Stimulated activated CD4-positive, alpha-beta T cell treated with anti-CD3 and anti-CD28 coated beads, Interleukin-4, amount 100 ng/mL, for 48 hours (primary cell): ENCODE measurements around the gene P3H1.
"Not testable (repeated sequence)": the region's sequence is repeated elsewhere in the genome, so short reads cannot be mapped to it uniquely, and the experiment has no call there.

ENCODE experiments used
- DNase-seq, 2 donors: peaks; one replicate each; pipeline ENCODE4 v3.0.0-alpha.2; 2020; ENCODE audit warnings: low read depth in 2 of 2

The P3H1 gene, protein sequence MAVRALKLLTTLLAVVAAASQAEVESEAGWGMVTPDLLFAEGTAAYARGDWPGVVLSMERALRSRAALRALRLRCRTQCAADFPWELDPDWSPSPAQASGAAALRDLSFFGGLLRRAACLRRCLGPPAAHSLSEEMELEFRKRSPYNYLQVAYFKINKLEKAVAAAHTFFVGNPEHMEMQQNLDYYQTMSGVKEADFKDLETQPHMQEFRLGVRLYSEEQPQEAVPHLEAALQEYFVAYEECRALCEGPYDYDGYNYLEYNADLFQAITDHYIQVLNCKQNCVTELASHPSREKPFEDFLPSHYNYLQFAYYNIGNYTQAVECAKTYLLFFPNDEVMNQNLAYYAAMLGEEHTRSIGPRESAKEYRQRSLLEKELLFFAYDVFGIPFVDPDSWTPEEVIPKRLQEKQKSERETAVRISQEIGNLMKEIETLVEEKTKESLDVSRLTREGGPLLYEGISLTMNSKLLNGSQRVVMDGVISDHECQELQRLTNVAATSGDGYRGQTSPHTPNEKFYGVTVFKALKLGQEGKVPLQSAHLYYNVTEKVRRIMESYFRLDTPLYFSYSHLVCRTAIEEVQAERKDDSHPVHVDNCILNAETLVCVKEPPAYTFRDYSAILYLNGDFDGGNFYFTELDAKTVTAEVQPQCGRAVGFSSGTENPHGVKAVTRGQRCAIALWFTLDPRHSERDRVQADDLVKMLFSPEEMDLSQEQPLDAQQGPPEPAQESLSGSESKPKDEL

DNA sequence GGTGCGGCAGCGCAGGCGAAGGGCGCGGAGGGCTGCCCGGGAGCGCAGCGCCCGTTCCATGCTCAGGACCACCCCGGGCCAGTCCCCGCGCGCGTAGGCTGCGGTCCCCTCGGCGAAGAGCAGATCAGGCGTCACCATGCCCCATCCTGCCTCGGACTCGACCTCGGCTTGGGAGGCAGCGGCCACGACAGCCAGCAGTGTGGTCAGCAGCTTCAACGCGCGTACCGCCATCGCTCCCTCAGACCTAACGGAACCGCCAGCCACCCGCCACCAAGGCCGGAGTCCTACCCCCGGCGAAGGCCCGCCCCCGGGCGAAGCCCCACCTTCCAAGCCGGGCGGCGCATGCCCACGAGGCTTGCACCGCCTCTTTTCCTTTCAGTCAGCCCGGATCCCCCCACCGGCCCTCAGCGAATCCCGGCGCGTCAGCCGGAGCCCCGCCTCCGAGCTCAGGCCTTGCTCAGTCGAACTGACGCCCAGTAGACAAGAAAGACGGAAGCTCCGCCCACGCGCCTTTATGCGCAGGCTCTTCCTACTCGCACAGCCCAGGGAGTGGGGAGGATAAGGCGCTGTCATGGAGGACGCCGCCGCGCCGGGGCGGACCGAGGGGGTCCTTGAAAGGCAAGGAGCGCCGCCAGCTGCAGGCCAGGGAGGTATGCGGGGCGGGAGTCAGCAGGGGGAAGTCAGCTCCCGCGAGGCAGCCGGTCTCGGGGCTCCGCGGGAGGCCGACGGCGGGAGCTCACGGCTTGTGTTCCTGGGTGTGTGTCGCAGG, at the start of gene P3H1, which contains the start of gene C1orf50:
Gene P3H1, minus strand, starts transcription at position 288 of the 769 bp plus-strand sequence. Its CDS starts 57 bp downstream, at position 231.
Gene C1orf50, plus strand, starts transcription at position 509 of the 769 bp plus-strand sequence. Its CDS starts 63 bp downstream, at position 572.
- DNase-seq = peak; percentile 99 to 100

DNA sequence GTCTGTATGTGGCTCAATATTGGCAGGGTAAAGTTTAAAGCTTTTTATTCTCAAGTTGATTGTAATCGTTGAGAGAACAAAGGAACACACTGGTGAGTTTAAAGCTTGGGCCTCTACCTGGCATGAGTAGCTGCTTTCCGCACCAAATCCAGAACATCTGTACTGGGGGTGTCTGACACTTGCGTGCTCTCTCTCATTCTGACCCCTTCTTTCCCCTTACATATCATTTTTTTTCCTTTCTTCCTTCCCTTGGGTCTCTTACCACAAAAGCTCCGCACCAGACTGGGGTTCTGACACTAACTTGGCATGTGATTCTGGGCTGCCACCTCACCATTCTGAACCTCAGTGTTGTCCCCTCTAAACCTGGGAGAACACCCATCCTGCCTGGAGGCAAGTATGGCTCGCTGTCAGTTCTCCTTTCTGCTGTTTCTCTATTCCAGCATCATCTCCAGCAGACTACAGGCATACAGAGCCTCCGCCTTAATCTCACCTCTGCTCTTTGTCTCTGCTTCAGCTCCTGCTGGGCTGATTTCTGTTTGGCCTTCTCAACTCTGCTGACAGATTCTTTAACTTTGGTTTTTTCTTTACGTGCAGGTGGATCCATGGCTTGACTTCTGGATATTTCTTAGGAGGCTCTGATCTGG, 49.2 kb upstream of the P3H1 start:
- DNase-seq = no peak

DNA sequence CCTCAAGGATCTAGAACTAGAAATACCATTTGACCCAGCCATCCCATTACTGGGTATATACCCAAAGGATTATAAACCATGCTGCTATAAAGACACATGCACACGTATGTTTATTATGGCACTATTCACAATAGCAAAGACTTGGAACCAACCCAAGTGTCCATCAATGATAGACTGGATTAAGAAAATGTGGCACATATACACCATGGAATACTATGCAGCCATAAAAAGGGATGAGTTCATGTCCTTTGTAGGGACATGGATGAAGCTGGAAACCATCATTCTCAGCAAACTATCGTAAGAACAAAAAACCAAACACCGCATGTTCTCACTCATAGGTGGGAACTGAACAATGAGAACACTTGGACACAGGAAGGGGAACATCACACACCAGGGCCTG, 48.0 kb upstream of the P3H1 start:
- not testable (repeated sequence) for DNase-seq

DNA sequence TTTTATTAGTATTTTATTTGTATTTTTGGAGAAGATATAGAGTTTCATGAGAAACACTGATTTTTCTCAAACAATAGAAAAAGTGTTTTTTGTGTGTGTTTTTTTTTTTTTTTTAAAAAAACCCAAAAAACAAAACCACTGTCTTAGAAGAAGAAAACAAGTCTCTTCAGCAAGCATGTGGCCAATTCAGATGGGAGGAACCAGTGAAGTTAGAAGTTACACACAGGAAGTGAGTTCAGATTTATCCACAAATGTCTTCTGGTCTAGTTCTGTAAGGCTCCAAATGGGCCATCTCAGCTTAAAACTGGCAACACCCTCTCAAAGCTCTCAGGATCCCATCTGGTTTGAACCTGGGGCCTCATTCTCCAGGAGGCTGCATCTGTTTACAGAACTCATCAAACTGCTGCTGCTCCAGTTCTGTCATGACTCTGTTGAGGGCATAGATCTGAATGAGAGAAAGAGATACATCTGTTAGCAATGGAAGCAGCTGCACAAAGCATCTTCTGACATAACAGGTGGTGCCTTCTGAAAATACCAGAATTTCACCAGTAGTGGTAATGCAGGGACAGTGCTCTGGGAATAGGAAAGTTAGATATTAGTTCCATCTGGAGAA, 40.3 kb upstream of the P3H1 start:
- no peak for DNase-seq

DNA sequence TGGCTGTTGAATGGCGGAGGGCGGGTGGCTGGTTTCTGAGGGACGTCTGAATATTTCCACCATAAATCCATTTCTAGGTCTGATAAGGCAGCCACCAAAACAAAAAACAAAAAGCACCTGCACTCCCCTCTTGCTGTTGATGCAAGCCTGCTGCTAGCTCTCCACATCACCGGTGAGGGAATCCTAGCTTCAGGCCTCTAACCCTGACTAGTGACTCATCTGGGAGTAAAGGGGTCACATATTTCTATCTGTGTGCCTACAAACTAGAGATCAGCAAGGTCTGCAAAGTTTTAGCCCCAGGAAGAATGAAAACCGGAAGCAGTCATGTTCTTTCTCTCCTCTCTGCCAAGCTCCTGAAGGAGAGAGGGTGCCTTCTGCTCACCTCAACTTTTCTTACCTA, 39.8 kb upstream of the P3H1 start:
- no peak for DNase-seq

DNA sequence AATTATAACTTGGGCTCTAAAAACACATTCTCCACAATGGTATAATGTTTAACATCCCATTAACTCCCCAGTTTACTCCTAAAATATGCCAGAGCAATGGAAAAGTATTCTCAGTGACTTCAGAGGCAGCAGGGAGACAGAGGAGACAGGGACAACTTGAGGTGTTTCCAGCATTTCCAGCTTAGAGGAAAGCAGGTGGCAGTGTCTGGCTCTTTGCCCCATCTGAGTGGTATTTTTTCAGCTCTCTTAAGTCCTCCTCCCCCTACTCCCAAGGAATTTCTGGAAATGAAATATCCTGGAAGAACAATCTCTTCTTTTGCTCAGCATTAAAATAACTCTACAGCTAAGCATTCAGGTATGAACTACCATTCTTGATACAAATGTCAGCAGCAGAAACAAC, 39.3 kb upstream of the P3H1 start:
- DNase-seq = no peak

DNA sequence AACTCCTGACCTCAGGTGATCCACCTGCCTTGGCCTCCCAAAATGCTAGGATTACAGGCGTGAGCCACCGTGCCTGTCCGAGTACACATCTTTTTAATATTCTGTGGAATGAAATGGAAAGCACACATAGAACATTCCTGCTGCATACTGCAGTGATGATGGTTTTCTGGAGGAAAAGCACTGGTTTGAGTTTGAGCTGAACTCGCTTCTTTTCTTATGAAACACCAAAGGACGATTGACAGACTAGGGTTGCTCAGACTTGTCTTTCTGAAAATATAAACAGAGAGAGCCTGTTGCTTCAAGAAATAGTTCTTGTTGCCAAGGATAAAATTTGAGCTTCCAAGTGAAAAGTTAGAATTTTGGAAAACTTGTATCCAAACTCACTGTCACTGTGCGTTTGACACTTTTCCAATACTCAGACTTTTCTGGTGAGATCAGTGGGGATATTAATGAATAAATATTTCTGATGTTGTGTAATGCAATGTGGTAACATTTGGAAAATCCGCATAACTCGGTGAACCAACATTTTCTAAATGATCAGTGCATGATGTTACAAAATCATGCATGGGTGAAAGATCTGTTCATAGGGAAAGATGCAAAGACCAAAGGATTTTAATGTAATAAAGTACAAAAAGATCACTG, 35.1 kb upstream of the P3H1 start:
- no peak for DNase-seq

DNA sequence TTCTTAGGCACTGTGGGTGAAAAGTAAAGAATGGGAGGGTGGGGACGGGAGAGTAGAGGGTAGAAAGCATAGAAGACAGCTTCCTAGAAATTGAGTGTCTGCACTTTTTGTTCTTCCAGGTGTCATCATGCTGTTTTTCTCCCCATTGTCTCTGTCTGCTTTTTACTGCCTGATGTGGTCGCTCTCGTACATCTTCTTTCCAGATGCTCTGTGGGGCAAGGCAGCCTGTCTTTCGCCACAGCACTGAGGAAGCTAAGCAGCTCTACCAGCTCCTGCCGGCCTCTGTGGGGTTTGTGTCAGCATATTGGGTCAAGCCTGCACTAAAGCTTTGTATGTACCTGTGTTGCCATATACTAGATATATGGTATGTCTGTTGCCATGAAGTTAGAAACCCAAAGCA, 31.2 kb upstream of the P3H1 start:
- no peak for DNase-seq

DNA sequence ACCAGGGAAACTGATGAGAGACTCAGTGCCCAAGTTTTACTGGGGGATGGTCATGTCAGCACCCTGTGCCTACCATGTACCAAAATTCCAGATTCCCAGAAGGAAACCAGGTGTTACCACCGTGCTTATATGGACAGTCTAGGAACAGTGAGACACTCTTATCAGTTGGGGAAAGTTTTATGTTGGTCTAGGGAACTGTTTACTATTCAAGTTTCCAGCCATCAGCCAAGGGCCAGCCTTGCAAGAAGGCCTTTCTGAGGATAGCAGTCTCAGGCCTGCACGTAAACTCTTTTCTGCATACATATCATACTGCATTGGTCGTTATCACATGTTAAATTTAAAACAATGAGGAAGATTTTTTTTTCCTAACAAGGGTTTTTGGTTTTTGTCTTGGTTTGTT, 30.6 kb upstream of the P3H1 start:
- DNase-seq = no peak

DNA sequence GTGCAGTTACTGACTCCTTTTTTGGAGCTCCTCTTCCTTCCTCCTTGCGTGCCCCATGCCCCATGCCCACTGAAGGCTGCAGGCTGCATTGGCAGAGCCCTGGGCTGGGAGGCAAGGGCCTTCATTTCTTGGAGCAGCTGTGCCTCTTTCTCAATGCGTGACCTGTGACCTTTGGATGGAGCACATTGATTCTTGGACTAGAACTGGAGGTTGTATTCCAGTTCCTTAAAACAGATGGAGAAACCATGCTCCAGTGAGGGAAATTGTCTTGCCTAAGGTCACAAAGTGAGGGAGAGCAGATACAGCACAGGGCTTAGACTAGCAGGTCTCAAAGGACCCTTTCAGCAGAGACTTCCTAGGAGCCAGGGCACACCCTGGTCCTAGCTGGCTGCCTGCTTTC, 27.0 kb upstream of the P3H1 start:
- DNase-seq = no peak

DNA sequence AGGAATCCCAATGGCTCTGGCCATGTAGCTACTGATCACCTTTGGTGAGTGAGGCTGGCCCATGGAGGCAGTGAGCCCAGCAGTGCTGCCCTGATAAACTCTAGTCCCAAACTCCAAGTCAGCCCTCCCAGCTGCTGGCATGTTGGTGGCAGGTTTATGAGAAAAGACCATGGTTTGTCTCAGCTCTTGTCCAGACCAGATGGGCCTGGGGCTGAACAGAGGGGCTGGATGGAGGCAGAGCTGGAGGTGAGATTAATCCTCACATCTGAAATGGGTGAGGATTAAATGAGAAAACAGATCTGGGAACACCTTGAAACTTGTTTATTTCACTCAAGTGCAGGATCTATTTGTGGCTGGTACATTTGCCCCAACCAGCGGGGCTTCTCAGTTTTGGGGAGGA, 21.2 kb upstream of the P3H1 start:
- no peak for DNase-seq

DNA sequence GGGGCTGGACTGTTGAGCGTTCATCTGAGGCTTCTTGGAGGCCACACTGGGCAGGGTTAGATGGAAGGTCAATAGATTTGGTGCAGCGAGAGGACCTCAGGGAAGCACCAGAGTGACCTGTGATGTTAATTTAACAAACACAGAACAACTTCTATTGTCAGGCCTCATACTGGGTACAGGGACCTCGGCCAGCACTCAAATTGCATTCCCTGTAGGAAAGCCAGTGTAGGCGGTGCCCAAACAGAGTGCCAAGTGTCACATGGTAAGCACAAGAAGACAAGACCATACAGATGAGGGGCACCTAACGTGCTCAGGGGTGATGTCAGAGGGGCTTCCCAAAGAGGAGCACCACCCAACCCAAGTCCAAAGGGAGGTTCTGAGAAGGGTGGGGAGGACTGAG, 19.3 kb upstream of the P3H1 start:
- DNase-seq = no peak

DNA sequence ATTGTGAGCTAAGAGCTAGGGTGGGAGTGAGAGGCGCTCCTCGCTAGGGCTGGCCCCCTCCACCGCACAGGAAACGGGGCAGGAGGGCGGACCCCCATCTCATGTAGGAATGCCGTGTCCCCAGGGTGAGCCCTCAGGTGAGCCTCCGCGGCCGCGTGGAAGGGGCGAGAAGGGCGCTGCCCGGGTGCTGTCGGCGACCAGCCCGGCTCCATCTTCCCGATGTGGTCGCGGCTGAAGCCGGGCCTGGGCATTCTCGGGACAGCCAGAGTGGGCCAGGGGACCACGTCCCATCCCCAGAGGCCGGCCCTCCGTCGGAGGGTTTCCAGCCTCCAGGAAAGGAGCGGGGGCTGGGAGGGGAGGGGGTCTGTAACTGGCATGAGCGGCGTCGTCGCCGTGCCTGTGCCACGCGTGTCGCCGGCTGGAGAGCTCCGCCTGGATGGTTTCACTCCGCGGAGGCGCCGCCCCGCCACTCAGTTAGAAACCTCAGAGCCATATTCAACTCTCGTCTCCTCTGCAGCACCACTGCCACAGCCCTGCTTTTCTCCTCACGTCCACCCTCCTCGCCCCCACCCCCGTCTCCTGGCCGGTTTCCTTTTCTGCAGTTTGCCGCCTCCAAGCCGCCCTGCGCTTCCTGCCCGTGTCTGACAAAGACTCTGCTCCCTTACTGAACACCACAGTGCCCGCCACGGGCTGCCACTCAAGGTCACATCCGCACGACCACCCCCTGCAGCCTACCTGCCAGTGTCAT, 18.3 kb upstream of the P3H1 start, which contains the start of gene TMEM269:
Gene TMEM269, plus strand, starts transcription at position 46 of the 748 bp plus-strand sequence. CDS start 4,903 bp downstream, outside the sequence.
- DNase-seq = peak in 1 of 2 donors; percentile 20

DNA sequence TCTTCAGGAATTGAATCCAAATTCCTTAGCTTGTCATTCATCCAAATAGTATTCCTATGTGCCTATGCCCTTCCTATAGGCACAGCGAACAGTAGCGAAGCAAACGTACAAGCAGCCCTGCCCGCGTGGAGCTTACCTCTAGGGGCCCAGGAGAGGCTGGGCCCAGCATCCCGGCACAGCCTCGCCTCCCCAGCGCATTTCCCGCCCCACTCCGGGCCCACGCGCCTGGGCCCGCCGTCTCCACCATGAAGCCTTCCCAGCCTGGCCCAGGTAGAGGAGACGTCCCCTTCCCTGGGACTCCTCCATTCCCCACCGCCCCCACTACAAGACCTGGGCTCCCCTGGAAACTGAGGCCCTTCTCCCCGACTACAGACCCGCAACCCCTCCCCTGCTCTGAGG, 17.7 kb upstream of the P3H1 start:
- no peak for DNase-seq

DNA sequence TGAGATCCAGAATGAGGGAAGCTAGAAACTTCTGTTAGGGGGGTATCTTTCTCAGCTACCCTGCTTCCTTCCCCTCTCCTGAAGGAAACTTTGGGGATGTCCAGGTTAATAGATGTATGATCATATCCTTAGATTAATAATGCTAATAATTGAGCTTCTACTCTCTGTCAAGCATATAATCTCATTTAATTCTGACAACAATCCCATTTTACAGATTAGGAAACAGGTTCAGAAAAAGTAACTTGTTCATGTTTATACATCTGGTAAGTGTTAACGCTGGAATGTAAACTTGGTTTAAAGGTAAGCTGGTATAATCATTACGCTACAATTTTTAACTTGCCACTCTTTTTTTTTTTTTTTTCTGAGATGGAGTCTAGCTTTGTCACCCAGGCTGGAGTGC, 16.3 kb upstream of the P3H1 start:
- DNase-seq = no peak

DNA sequence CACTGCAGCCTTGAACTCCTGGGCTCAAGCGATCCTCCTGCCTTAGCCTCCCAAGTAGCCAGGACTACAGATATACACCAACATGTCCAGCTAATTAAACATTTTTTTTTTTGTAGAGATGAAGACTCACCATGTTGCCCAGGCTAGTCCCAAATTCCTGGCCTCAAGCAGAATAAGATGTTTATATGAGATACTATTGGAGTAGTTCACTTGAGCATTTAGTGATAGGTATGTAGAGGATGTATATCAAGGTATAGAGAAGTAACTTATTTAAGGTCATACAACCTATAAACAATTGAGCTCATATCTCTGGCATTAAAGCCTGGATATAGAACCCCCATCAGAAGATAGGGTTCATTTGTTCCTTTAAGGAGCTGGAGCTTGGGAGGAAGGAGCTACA, 13.3 kb upstream of the P3H1 start:
- no peak for DNase-seq

DNA sequence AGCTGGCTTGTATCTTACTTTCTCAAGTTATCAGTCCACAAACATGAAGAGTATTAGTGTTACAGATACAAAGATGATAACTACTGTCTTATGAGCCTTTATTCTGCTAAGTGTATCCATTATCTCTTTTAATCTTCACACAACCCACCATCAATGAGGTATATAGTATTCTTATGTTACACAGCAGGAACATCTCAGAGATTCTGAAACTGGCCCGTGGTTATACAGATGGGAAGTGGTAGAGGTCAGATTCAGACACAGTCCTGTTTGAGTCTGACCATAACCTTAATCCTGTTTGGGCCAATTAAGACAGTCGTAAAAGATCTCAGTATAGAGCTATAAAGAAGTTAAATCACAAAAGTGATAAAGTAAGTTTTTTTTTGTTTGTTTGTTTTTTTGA, 12.9 kb upstream of the P3H1 start:
- DNase-seq = no peak

DNA sequence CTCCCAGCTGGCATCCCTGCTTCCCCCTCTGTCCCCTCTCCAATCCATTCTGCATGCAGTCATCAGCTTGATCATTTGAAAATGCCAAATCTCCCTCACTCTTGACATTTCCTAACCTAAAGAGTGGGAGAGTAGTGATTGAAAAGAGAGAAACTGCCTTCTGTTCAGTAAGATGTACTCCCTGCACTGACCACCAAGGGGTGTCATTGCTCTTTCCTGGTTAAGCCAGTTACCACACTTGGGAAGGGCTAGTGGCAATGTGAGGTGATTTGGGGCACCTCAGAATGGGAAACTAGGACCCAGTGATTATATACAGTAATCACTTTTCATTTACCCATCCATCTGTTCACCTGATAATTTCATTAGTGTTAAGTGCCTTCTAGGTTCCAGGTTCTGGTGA, 11.0 kb upstream of the P3H1 start:
- no peak for DNase-seq

DNA sequence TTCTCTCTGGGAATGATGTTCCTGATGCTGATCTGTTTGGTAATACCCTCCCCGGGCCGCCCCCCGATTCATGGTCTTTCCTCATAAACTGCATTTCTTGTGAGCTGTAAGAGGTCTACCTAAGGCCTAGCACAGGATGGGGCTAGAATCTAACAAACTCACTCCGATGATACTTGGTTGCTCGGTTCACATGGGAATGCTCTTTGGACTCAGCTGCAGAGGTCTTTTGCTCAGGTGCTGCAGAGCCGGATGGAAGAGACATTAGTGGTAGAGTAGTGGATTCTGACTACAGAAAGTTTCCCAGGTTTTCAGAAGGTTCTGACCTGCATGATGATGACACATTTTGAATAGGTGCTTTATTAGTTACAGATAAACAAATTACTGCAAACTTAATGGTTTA, 9.7 kb upstream of the P3H1 start:
- no peak for DNase-seq

DNA sequence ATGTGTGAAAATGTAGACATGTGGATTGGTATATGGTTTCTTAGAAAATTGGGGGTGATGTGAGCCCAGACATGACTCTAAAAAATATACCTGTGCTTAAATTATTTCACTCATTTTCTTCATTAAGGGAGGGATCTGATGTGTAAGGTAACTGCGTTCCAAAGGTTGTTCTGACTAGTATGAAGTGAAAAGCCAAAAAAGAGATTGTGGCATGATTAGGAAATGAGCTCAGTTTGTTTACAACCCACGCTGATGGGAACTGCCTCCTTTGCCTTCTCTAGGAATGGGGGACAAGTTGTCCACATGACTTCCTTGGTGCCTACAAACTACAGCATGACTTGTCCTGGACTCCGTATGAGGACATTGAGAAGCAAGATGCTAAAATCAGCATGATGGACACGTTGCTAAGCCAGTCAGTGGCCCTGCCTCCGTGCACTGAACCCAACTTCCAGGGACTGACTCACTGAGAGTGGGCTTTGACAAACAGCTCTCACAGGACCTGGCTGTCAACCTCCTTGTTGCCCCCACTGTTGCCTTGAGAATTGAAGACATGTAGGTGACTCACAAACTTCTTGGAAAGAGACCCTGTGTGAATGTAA, 8.2 kb upstream of the P3H1 start:
- DNase-seq = no peak
